Endothelial cell of umbilical vein (primary cell): ENCODE measurements around the gene EGR4. TPM values are rescaled to one million over a fixed set of nuclear protein-coding genes. Genes with fewer than 3 reads are reported as not detected.
"Not testable (repeated sequence)": the region's sequence is repeated elsewhere in the genome, so short reads cannot be mapped to it uniquely, and the experiment has no call there.

Experiments used
- BruUV-seq: library from RNA; stranded (reverse); fragments of 400-500 nt; replicated peaks from 2 replicates; lab custom pipeline; 2021; lab: Mats Ljungman, UMichigan
- CTCF ChIA-PET: fragments of 300-600, 350-600 bp; sonication (Branson Sonifier 250); formaldehyde crosslinking; loops from one replicate; lab custom pipeline; 2021; ENCODE audit warnings: antibody characterized with exemption, inconsistent platforms; lab: Charles Lee
- POLR2A ChIA-PET: fragments of 300-600, 350-600 bp; sonication (Branson Sonifier 250); formaldehyde crosslinking; loops from one replicate; lab custom pipeline; 2021; ENCODE audit warnings: antibody characterized with exemption, inconsistent platforms; lab: Charles Lee
- DNase-seq: peaks from one replicate; pipeline ENCODE4 v3.0.0-alpha.2; 2011; ENCODE audit warnings: low read depth, low spot score
- FAIRE-seq: peaks from 2 replicates; lab custom pipeline; 2011; peaks lifted over from hg19 to GRCh38; lab: Jason Lieb, UNC
- H2AFZ ChIP-seq: 2 replicates; pipeline ENCODE4 v1.6.0; 2012; ENCODE audit warnings: low read depth, low read length, control low read depth, inconsistent platforms
- H3K27ac ChIP-seq: 2 replicates; pipeline ENCODE4 v1.5.1; 2011; ENCODE audit warnings: low read depth, mild to moderate bottlenecking, control low read depth, low read length, moderate library complexity; ENCODE audit not compliant: insufficient read depth
- H3K27me3 ChIP-seq, 2 experiments: 2 replicates each; pipeline versions ENCODE4 v1.6.0 to v1.6.1; 2011; ENCODE audit warnings: low read length in 2 of 2, mixed read lengths in 1 of 2; ENCODE audit not compliant: control insufficient read depth in 2 of 2, insufficient read depth in 2 of 2
- H3K36me3 ChIP-seq, 2 experiments: 2 replicates in 1 of 2; 3 replicates in 1 of 2; pipeline ENCODE4 v1.5.1; 2011; ENCODE audit warnings: low read length in 2 of 2, mild to moderate bottlenecking in 1 of 2, moderate library complexity in 1 of 2; ENCODE audit not compliant: control insufficient read depth in 2 of 2, insufficient read depth in 2 of 2; ENCODE audit errors: extremely low read depth in 1 of 2
- H3K4me1 ChIP-seq: 3 replicates; pipeline ENCODE4 v1.5.1; 2011; ENCODE audit warnings: mild to moderate bottlenecking, low read length; ENCODE audit not compliant: control insufficient read depth, insufficient read depth; ENCODE audit errors: extremely low read depth
- H3K4me2 ChIP-seq: 2 replicates; pipeline ENCODE4 v1.6.1; 2011; ENCODE audit warnings: low read length, control low read depth, mixed read lengths; ENCODE audit not compliant: insufficient read depth
- H3K4me3 ChIP-seq, 3 experiments: fragments of 200-600 bp in 1 of 3; sonication (generic), shearing (Covaris generic) in 1 of 3; replicated peaks in 1 of 3; 2 replicates each; pipeline ENCODE4 v1.5.1; 2011 to 2016; ENCODE audit warnings: control low read depth in 3 of 3, low read length in 3 of 3, mild to moderate bottlenecking in 2 of 3, inconsistent platforms in 1 of 3, low read depth in 1 of 3, moderate library complexity in 1 of 3; ENCODE audit not compliant: insufficient read depth in 1 of 3
- H3K79me2 ChIP-seq: 2 replicates; pipeline ENCODE4 v1.6.0; 2012; ENCODE audit warnings: low read length, inconsistent platforms; ENCODE audit not compliant: control insufficient read depth, insufficient read depth
- H3K9ac ChIP-seq: replicated peaks from 2 replicates; pipeline ENCODE3; 2011; ENCODE audit warnings: low read length, control low read depth; ENCODE audit not compliant: insufficient read depth; ENCODE audit errors: extremely low read depth
- H3K9me1 ChIP-seq: replicated peaks from 3 replicates; pipeline ENCODE4 v1.6.0; 2011; ENCODE audit warnings: mild to moderate bottlenecking, low read length; ENCODE audit not compliant: control insufficient read depth, insufficient read depth; ENCODE audit errors: extremely low read depth
- H3K9me3 ChIP-seq: replicated peaks from 2 replicates; pipeline ENCODE4 v1.5.1; 2012; ENCODE audit warnings: low read length, inconsistent platforms; ENCODE audit not compliant: control insufficient read depth, insufficient read depth
- H4K20me1 ChIP-seq: replicated peaks from 2 replicates; pipeline ENCODE3; 2011; ENCODE audit warnings: mild to moderate bottlenecking, low read length; ENCODE audit not compliant: control insufficient read depth, insufficient read depth; ENCODE audit errors: extremely low read depth
- EZH2 ChIP-seq: IDR thresholded peaks from 2 replicates; pipeline ENCODE4 v1.6.1; 2012; ENCODE audit warnings: borderline replicate concordance, low read depth, mild to moderate bottlenecking, moderate library complexity, low read length, inconsistent platforms; ENCODE audit not compliant: severe bottlenecking
- FOS ChIP-seq: IDR thresholded peaks from 2 replicates; pipeline ENCODE4 v1.6.1; 2011; ENCODE audit warnings: mild to moderate bottlenecking, low read length, moderate library complexity, borderline replicate concordance; ENCODE audit not compliant: insufficient read depth
- GATA2 ChIP-seq: IDR thresholded peaks from 2 replicates; pipeline ENCODE4 v1.7.0; 2011; ENCODE audit warnings: low read depth, mild to moderate bottlenecking, moderate library complexity, mixed read lengths, low read length; ENCODE audit not compliant: insufficient read length, insufficient read depth
- JUN ChIP-seq: IDR thresholded peaks from 2 replicates; pipeline ENCODE4 v1.6.1; 2011; ENCODE audit warnings: borderline replicate concordance, low read depth; ENCODE audit not compliant: insufficient read length, insufficient read depth
- MYC ChIP-seq: IDR thresholded peaks from one replicate; pipeline ENCODE4 v1.6.1; 2011; ENCODE audit warnings: mild to moderate bottlenecking, low read depth, low read length
- POLR2A ChIP-seq: IDR thresholded peaks from 2 replicates; pipeline ENCODE4 v1.6.1; 2012; ENCODE audit warnings: low read depth, mild to moderate bottlenecking, control low read depth, low read length
- POLR2AphosphoS5 ChIP-seq: IDR thresholded peaks from 2 replicates; pipeline ENCODE4 v1.6.1; 2012; ENCODE audit warnings: low read depth, mild to moderate bottlenecking, control low read depth, low read length, moderate library complexity; ENCODE audit not compliant: insufficient read depth
- dilution Hi-C: fragments of 300-500 bp; cut with MboI; formaldehyde crosslinking; loops from one replicate; pipeline ENCODE4 v1.15.0; 2019; ENCODE audit warnings: low sequenced_read_pairs; ENCODE audit not compliant: extremely low pct_ligation_motif_present
- intact Hi-C: fragments of 100-400 bp; cut with micrococcal nuclease; formaldehyde crosslinking; loops from one replicate; pipeline ENCODE4 v1.10.0; 2022
- polyA plus RNA-seq, 4 experiments: library from polyadenylated mRNA; depleted of rRNA in 3 of 4; stranded (reverse) in 3 of 4; unstranded in 1 of 4; fragments of >200 nt; gene quantifications; 2 replicates each; pipeline versions ENCODE4 v1.2.1 to v1.2.3, GENCODE V29; 2011 to 2012; ENCODE audit warnings: missing spikeins in 1 of 4
- total RNA-seq: library from RNA; stranded (reverse); gene quantifications from 2 replicates; pipeline ENCODE4 v1.2.3, GENCODE V29; 2021
- TF ChIP-seq, protein P1 (sequence below): IDR thresholded peaks from 2 replicates; pipeline ENCODE4 v1.6.1; 2011; ENCODE audit not compliant: insufficient read depth, insufficient read length
- TF ChIP-seq, protein P2 (sequence below), 2 donors: IDR thresholded peaks; 1 replicate in 1 of 2; 2 replicates in 1 of 2; pipeline ENCODE4 v1.5.1; 2011; ENCODE audit warnings: low read length in 2 of 2, mild to moderate bottlenecking in 2 of 2, moderate library complexity in 2 of 2, control low read depth in 1 of 2, inconsistent platforms in 1 of 2, low read depth in 1 of 2; ENCODE audit not compliant: insufficient read depth in 1 of 2; ENCODE audit errors: extremely low read depth in 1 of 2

The EGR4 gene
- total and polyA plus RNA-seq, 2 donors (not counting 3 experiments of a cell fraction or from before 2014, with no cell fraction given): not detected

GRCh38 chr2:73263540-73264331 is 29.6 kb downstream of the EGR4 start:
- ChIA-PET CTCF (interaction anchor here (1.0 kb wide), 1 partner anchor 29 kb away, joined by 4 read pairs; the partner anchor contains the start of gene EGR4), POLR2A (interaction anchor here (0.7 kb wide), 1 partner anchor 1558 kb away, joined by 3 read pairs; no protein-coding TSS in a partner anchor)
- FAIRE-seq (no peak), DNase-seq (no peak)
- dilution Hi-C loops: no loop called here
- H3K36me3 ChIP-seq: no peaks in the 10 kb centered on the region
- no peak overlapping the region for H3K4me3 ChIP-seq
- intact Hi-C loops: loop anchor here (5.0 kb wide), 1 partner anchor 101 kb away; no protein-coding TSS in a partner anchor
- no peaks in the 10 kb centered on the region for H3K9me3 ChIP-seq
- H3K9ac ChIP-seq: no peak overlapping the region
- no TSS peak for BruUV-seq
- no peaks in the 10 kb centered on the region for H4K20me1 ChIP-seq
- H3K9me1 ChIP-seq: no peaks in the 10 kb centered on the region
- no peaks in the 10 kb centered on the region for H3K4me1 ChIP-seq
- H2AFZ ChIP-seq: no peak overlapping the region
- peaks cover 17 to 18% of the 10 kb centered on the region in 2 experiments for H3K27me3 ChIP-seq
- H3K79me2 ChIP-seq: no peaks in the 10 kb centered on the region
- H3K4me2 ChIP-seq: no peak overlapping the region
- H3K27ac ChIP-seq: no peak overlapping the region
- TF ChIP-seq, protein P1, sequence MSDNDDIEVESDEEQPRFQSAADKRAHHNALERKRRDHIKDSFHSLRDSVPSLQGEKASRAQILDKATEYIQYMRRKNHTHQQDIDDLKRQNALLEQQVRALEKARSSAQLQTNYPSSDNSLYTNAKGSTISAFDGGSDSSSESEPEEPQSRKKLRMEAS: no peak
- TF ChIP-seq POLR2AphosphoS5 (no peak), EZH2 (no peak), JUN (no peak), FOS (no peak), MYC (no peak), GATA2 (no peak), POLR2A (no peak)
- TF ChIP-seq, protein P2, sequence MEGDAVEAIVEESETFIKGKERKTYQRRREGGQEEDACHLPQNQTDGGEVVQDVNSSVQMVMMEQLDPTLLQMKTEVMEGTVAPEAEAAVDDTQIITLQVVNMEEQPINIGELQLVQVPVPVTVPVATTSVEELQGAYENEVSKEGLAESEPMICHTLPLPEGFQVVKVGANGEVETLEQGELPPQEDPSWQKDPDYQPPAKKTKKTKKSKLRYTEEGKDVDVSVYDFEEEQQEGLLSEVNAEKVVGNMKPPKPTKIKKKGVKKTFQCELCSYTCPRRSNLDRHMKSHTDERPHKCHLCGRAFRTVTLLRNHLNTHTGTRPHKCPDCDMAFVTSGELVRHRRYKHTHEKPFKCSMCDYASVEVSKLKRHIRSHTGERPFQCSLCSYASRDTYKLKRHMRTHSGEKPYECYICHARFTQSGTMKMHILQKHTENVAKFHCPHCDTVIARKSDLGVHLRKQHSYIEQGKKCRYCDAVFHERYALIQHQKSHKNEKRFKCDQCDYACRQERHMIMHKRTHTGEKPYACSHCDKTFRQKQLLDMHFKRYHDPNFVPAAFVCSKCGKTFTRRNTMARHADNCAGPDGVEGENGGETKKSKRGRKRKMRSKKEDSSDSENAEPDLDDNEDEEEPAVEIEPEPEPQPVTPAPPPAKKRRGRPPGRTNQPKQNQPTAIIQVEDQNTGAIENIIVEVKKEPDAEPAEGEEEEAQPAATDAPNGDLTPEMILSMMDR (IDR thresholded peaks at IDR 0.05; ENCODE audit: extremely low read depth in 1 of 2, insufficient read depth in 1 of 2, low read depth in 1 of 2, low read length in 2 of 2): no peak

DNA sequence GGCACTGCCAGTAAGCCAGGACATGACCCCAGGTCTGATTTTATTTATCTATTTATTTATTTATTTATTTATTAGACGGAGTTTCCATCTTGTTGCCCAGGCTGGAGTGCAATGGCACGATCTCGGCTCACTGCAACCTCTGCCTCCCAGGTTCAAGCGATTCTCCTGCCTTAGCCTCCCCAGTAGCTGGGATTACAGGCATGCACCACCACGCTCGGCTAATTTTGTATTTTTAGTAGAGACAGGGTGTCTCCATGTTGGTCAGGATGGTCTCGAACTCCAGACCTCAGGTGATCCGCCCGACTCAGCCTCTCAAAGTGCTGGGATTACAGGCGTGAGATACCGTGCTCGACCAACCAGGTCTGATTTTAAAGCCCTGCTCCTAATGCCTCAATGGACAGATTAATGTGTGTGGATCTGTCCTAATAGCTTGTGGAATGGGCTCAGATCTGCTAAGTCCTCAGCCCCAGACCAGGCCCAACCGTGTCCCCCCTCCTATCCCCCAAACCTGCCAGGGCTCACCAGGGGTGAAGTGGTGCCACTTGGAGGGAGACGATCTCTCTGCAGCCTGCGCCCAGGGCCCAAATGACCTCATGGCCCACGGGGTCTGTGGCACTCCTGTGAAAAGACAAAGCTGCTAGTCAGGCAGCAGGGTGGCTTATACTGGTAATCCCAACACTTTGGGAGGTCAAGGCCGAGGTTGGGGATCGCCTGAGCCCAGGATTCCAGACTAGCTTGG is 30.5 kb downstream of the EGR4 start:
- FAIRE-seq, dilution Hi-C loops, H3K27me3 ChIP-seq, H3K9me3 ChIP-seq, H3K27ac ChIP-seq, H3K9me1 ChIP-seq, H3K79me2 ChIP-seq, H3K4me3 ChIP-seq, DNase-seq, H4K20me1 ChIP-seq, H2AFZ ChIP-seq, H3K9ac ChIP-seq, BruUV-seq, H3K4me1 ChIP-seq, H3K4me2 ChIP-seq, H3K36me3 ChIP-seq: not testable (repeated sequence)
- CTCF ChIA-PET: interaction anchor here (1.0 kb wide), 1 partner anchor 30 kb away, joined by 4 read pairs; the partner anchor contains the start of gene EGR4
- POLR2A ChIA-PET: interaction anchor here (0.7 kb wide), 1 partner anchor 1557 kb away, joined by 3 read pairs; no protein-coding TSS in a partner anchor
- intact Hi-C loops: loop anchor here (5.0 kb wide), 1 partner anchor 101 kb away; no protein-coding TSS in a partner anchor
